H1 (cell line): ENCODE data around the gene CLTCL1. TPM values are rescaled to one million over a fixed set of nuclear protein-coding genes. Genes with fewer than 3 reads are reported as not detected.

ENCODE experiments used
- CTCF ChIA-PET: fragments of 300-600 bp; sonication (Branson Sonifier 250); formaldehyde crosslinking; loops from one replicate; lab custom pipeline; 2021; ENCODE audit not compliant: partially characterized antibody; lab: Charles Lee
- POLR2A ChIA-PET: fragments of 300-600 bp; sonication (Branson Sonifier 250); formaldehyde crosslinking; loops from one replicate; lab custom pipeline; 2021; ENCODE audit warnings: inconsistent platforms; ENCODE audit not compliant: partially characterized antibody; lab: Charles Lee
- DNase-seq, 2 experiments: peaks; one replicate each; pipeline versions ENCODE4 v3.0.0 to v3.0.0-alpha.2; 2010 to 2022; ENCODE audit warnings: low spot score in 2 of 2, low read depth in 1 of 2, mixed read lengths in 1 of 2
- FAIRE-seq: peaks from 2 replicates; lab custom pipeline; 2011; peaks lifted over from hg19 to GRCh38; lab: Jason Lieb, UNC
- H2AFZ ChIP-seq: 2 replicates; pipeline ENCODE4 v1.8.1; 2012; ENCODE audit warnings: low read length, inconsistent platforms
- H2AK5ac ChIP-seq: 2 replicates; pipeline ENCODE4 v1.6.1; 2013; ENCODE audit warnings: low read depth, low read length
- H2BK120ac ChIP-seq: replicated peaks from 2 replicates; pipeline ENCODE3; 2013; ENCODE audit warnings: low read depth, low read length, inconsistent platforms
- H2BK12ac ChIP-seq: 2 replicates; pipeline ENCODE4 v1.6.1; 2013; ENCODE audit warnings: low read depth, low read length
- H2BK15ac ChIP-seq: 2 replicates; pipeline ENCODE4 v1.6.1; 2013; ENCODE audit warnings: low read length
- H2BK20ac ChIP-seq: 2 replicates; pipeline ENCODE4 v1.6.1; 2013; ENCODE audit warnings: low read length
- H2BK5ac ChIP-seq: 2 replicates; pipeline ENCODE4 v1.6.1; 2013; ENCODE audit warnings: low read depth, low read length
- H3K14ac ChIP-seq: 2 replicates; pipeline ENCODE4 v1.6.1; 2013; ENCODE audit warnings: inconsistent platforms; ENCODE audit not compliant: insufficient read length
- H3K18ac ChIP-seq: 2 replicates; pipeline ENCODE4 v1.6.1; 2013; ENCODE audit warnings: low read length; ENCODE audit errors: extremely low read depth
- H3K23ac ChIP-seq: 2 replicates; pipeline ENCODE4 v1.6.1; 2013; ENCODE audit warnings: inconsistent platforms; ENCODE audit not compliant: insufficient read length
- H3K23me2 ChIP-seq: 2 replicates; pipeline ENCODE4 v1.6.1; 2013; ENCODE audit warnings: low read depth, low read length
- H3K27ac ChIP-seq: 2 replicates; pipeline ENCODE4 v1.6.1; 2011; ENCODE audit warnings: low read depth, low read length, inconsistent platforms
- H3K27me3 ChIP-seq, 4 experiments: replicated peaks in 1 of 4; 1 replicate in 1 of 4; 2 replicates in 3 of 4; pipeline versions ENCODE4 v1.6.1 to v1.8.1; 2011 to 2013; ENCODE audit warnings: low read length in 3 of 4, mild to moderate bottlenecking in 3 of 4, inconsistent platforms in 2 of 4, mixed read lengths in 2 of 4, moderate library complexity in 1 of 4; ENCODE audit not compliant: control insufficient read depth in 3 of 4, insufficient read depth in 3 of 4; ENCODE audit errors: extremely low read depth in 1 of 4
- H3K36me3 ChIP-seq, 4 experiments: 2 replicates each; pipeline versions ENCODE4 v1.6.1 to v1.8.1; 2011 to 2013; ENCODE audit warnings: mild to moderate bottlenecking in 4 of 4, low read length in 3 of 4, moderate library complexity in 2 of 4, control low read depth in 1 of 4, inconsistent platforms in 1 of 4; ENCODE audit not compliant: insufficient read depth in 4 of 4, control insufficient read depth in 2 of 4
- H3K4ac ChIP-seq: replicated peaks from 2 replicates; pipeline ENCODE3; 2013; ENCODE audit warnings: low read length, low read depth, mixed read lengths, inconsistent platforms; ENCODE audit not compliant: insufficient read length
- H3K4me1 ChIP-seq, 4 experiments: replicated peaks in 1 of 4; 1 replicate in 1 of 4; 2 replicates in 3 of 4; pipeline versions ENCODE4 v1.6.1 to v1.8.1; 2011 to 2013; ENCODE audit warnings: low read length in 3 of 4, inconsistent platforms in 2 of 4, mixed read lengths in 1 of 4; ENCODE audit not compliant: insufficient read depth in 4 of 4, control insufficient read depth in 3 of 4
- H3K4me2 ChIP-seq, 2 experiments: 2 replicates each; pipeline versions ENCODE4 v1.6.1 to v1.8.1; 2011 to 2013; ENCODE audit warnings: low read depth in 2 of 2, low read length in 2 of 2, control low read depth in 1 of 2, inconsistent platforms in 1 of 2, mild to moderate bottlenecking in 1 of 2; ENCODE audit not compliant: insufficient read depth in 1 of 2
- H3K4me3 ChIP-seq, 4 experiments: fragments of 200-600, 300-600 bp in 1 of 4; sonication (generic), shearing (Covaris generic), sonication (Bioruptor Twin) in 1 of 4; 2 replicates each; pipeline versions ENCODE4 v1.5.1 to v1.8.1; 2011 to 2016; ENCODE audit warnings: low read length in 4 of 4, low read depth in 3 of 4, control low read depth in 2 of 4, inconsistent platforms in 2 of 4, mild to moderate bottlenecking in 2 of 4, mixed read lengths in 1 of 4, moderate library complexity in 1 of 4; ENCODE audit not compliant: insufficient read depth in 2 of 4; ENCODE audit errors: extremely low read depth in 1 of 4
- H3K56ac ChIP-seq: replicated peaks from 2 replicates; pipeline ENCODE3; 2013; ENCODE audit warnings: low read depth, mild to moderate bottlenecking, mixed read lengths, low read length, inconsistent platforms; ENCODE audit not compliant: insufficient read length
- H3K79me1 ChIP-seq: 2 replicates; pipeline ENCODE4 v1.6.1; 2013; ENCODE audit warnings: low read depth, low read length, control low read depth
- H3K79me2 ChIP-seq, 2 experiments: 2 replicates each; pipeline versions ENCODE4 v1.6.1 to v1.8.1; 2012 to 2013; ENCODE audit warnings: low read length in 2 of 2, mild to moderate bottlenecking in 2 of 2, inconsistent platforms in 1 of 2; ENCODE audit not compliant: insufficient read depth in 2 of 2, control insufficient read depth in 1 of 2
- H3K9ac ChIP-seq, 4 experiments: replicated peaks in 1 of 4; 1 replicate in 1 of 4; 2 replicates in 3 of 4; pipeline versions ENCODE4 v1.6.1 to v1.8.1; 2011 to 2013; ENCODE audit warnings: low read depth in 3 of 4, low read length in 3 of 4, control low read depth in 2 of 4, mild to moderate bottlenecking in 2 of 4, moderate library complexity in 2 of 4, inconsistent platforms in 1 of 4; ENCODE audit errors: extremely low read depth in 1 of 4
- H3K9me3 ChIP-seq, 2 experiments: 2 replicates each; pipeline versions ENCODE4 v1.6.1 to v1.8.1; 2012 to 2013; ENCODE audit warnings: mild to moderate bottlenecking in 2 of 2, moderate library complexity in 2 of 2, control low read depth in 1 of 2, inconsistent platforms in 1 of 2, low read depth in 1 of 2, low read length in 1 of 2, mixed read lengths in 1 of 2; ENCODE audit not compliant: insufficient read depth in 2 of 2
- H4K20me1 ChIP-seq, 2 experiments: replicated peaks in 1 of 2; 2 replicates each; pipeline versions ENCODE3 to v1.8.1; 2011 to 2013; ENCODE audit warnings: inconsistent platforms in 2 of 2, low read length in 2 of 2, mild to moderate bottlenecking in 1 of 2; ENCODE audit not compliant: insufficient read depth in 2 of 2, control insufficient read depth in 1 of 2
- H4K5ac ChIP-seq: 2 replicates; pipeline ENCODE4 v1.6.1; 2013; ENCODE audit warnings: low read length, low read depth, mixed read lengths, inconsistent platforms; ENCODE audit not compliant: insufficient read length
- H4K8ac ChIP-seq: 2 replicates; pipeline ENCODE4 v1.8.0; 2013; ENCODE audit warnings: mild to moderate bottlenecking, moderate library complexity, low read length, inconsistent platforms; ENCODE audit not compliant: insufficient read depth; ENCODE audit errors: extremely low read depth
- H4K91ac ChIP-seq: replicated peaks from 2 replicates; pipeline ENCODE3; 2013; ENCODE audit warnings: low read length, mixed read lengths, inconsistent platforms; ENCODE audit not compliant: insufficient read length
- BACH1 ChIP-seq: IDR thresholded peaks from 2 replicates; pipeline ENCODE4 v1.6.1; 2012; ENCODE audit warnings: low read length, improper control_type of control experiment
- CHD1 ChIP-seq: IDR thresholded peaks from 2 replicates; pipeline ENCODE4 v1.6.1; 2012; ENCODE audit warnings: low read depth, low read length, improper control_type of control experiment
- CTBP2 ChIP-seq: IDR thresholded peaks from 2 replicates; pipeline ENCODE4 v1.7.0; 2011; ENCODE audit warnings: borderline replicate concordance, mild to moderate bottlenecking, moderate library complexity, mixed read lengths, low read length; ENCODE audit not compliant: insufficient read depth, insufficient read length
- E2F6 ChIP-seq: IDR thresholded peaks from 2 replicates; pipeline ENCODE4 v1.6.1; 2012; ENCODE audit warnings: inconsistent platforms
- KDM1A ChIP-seq: fragments of 200-600, 300-600 bp; sonication (generic); IDR thresholded peaks from 2 replicates; pipeline ENCODE4 v1.7.1; 2016; ENCODE audit warnings: mild to moderate bottlenecking, low read length, borderline replicate concordance
- POLR2A ChIP-seq, 2 experiments: IDR thresholded peaks; 1 replicate in 1 of 2; 2 replicates in 1 of 2; pipeline ENCODE4 v1.6.1; 2011; ENCODE audit warnings: low read depth in 2 of 2, low read length in 2 of 2, mild to moderate bottlenecking in 2 of 2; ENCODE audit errors: control extremely low read depth in 1 of 2
- POLR2AphosphoS5 ChIP-seq: IDR thresholded peaks from 2 replicates; pipeline ENCODE4 v1.6.1; 2011; ENCODE audit warnings: low read depth, low read length
- RFX5 ChIP-seq: IDR thresholded peaks from 2 replicates; pipeline ENCODE4 v1.6.1; 2011; ENCODE audit warnings: low read depth, low read length, improper control_type of control experiment, borderline replicate concordance
- SAP30 ChIP-seq: fragments of 300-600 bp; sonication (generic); IDR thresholded peaks from 2 replicates; pipeline ENCODE4 v1.7.1; 2012; ENCODE audit warnings: low read length, moderate library complexity, mild to moderate bottlenecking, inconsistent platforms; ENCODE audit not compliant: insufficient read depth, insufficient replicate concordance
- SIX5 ChIP-seq: IDR thresholded peaks from 2 replicates; pipeline ENCODE4 v1.6.1; 2011; ENCODE audit warnings: mild to moderate bottlenecking, low read depth, low read length
- SUZ12 ChIP-seq: fragments of 200-600 bp; sonication (generic); IDR thresholded peaks from 2 replicates; pipeline ENCODE4 v1.6.1; 2012; ENCODE audit warnings: mild to moderate bottlenecking, inconsistent platforms, low read length, moderate library complexity, mixed read lengths
- YY1 ChIP-seq: IDR thresholded peaks from 2 replicates; pipeline ENCODE4 v1.6.1; 2011; ENCODE audit warnings: low read depth, mild to moderate bottlenecking, low read length
- ZNF274 ChIP-seq: IDR thresholded peaks from 2 replicates; pipeline ENCODE4 v1.7.0; 2012; ENCODE audit warnings: low read length, borderline replicate concordance; ENCODE audit errors: extremely low read depth
- WGBS, 2 experiments: shearing (Covaris generic) in 1 of 2; methylation state at CpG; one replicate each; pipeline versions ENCODE4 v1.1.6 to v1.1.7; 2013 to 2015; ENCODE audit warnings: low lambda C conversion rate in 2 of 2, mixed read lengths in 2 of 2, inconsistent platforms in 1 of 2, low coverage in 1 of 2, missing lambda C conversion rate in 1 of 2; ENCODE audit not compliant: insufficient replicate concordance in 2 of 2, insufficient coverage in 1 of 2, insufficient read length in 1 of 2; ENCODE audit errors: extremely low coverage in 1 of 2, missing lambda C conversion rate in 1 of 2; 5-methylcytosine and 5-hydroxymethylcytosine counted together
- polyA plus RNA-seq, 7 experiments: library from polyadenylated mRNA; depleted of rRNA in 3 of 7; stranded (reverse) in 5 of 7; unstranded in 2 of 7; fragments of >200 nt in 5 of 7; fragments of 200-250 nt in 2 of 7; gene quantifications; 1 replicate in 5 of 7; 2 replicates in 1 of 7; 4 replicates in 1 of 7; pipeline versions ENCODE4 v1.2.1 to v1.2.3, GENCODE V29; 2011 to 2013; ENCODE audit warnings: missing spikeins in 2 of 7, mixed read lengths in 2 of 7
- total RNA-seq: library from RNA; stranded (reverse); fragmentation: NEBNext Ultra II Directional; extraction: Animal tissue kit (Norgen Biotek cat#: 25700); gene quantifications from 2 replicates; pipeline ENCODE4 v1.2.1, GENCODE V29; 2021

Gene CLTCL1
- total and polyA plus RNA-seq, 2 of the 8 experiments (the other 6 are each of a cell fraction or from before 2014, with no cell fraction given), result 12.4 to 17.0 TPM

- Histone ChIP-seq H3K4me3 (no peak overlapping the region), H2BK15ac (no peak overlapping the region), H3K23me2 (no peaks in the 10 kb centered on the region), H3K27ac (no peak overlapping the region), H4K8ac (no peak overlapping the region), H3K23ac (no peak overlapping the region), H3K4ac (no peak overlapping the region), H2BK120ac (no peak overlapping the region), H3K14ac (no peak overlapping the region), H3K56ac (no peak overlapping the region), H3K27me3 (no peaks in the 10 kb centered on the region), H2BK12ac (no peak overlapping the region), H2AK5ac (no peak overlapping the region), H3K4me2 (no peak overlapping the region), H3K36me3 (peaks cover 0 to 4% (median under 1%) of the 10 kb centered on the region in 4 experiments; a peak in 3 of 8 replicates), H3K9me3 (peaks cover 0 to 2% of the 10 kb centered on the region in 2 experiments; a peak in 1 of 4 replicates), H3K79me1 (no peaks in the 10 kb centered on the region; the same call in 1 of the 2 replicates), H4K20me1 (peaks cover 0 to 1% of the 10 kb centered on the region in 2 experiments), H3K9ac (no peak overlapping the region), H3K4me1 (no peaks in the 10 kb centered on the region), H2AFZ (no peak overlapping the region), H2BK5ac (no peak overlapping the region), H2BK20ac (no peak overlapping the region), H3K18ac (no peak overlapping the region), H4K91ac (no peak overlapping the region), H4K5ac (no peak overlapping the region), H3K79me2 (peaks cover 0 to 2% of the 10 kb centered on the region in 2 experiments; a peak in 2 of 4 replicates)
- POLR2A ChIA-PET, result no interaction called here
- DNase-seq, result peak in 1 of 2 experiments; percentile 20
- CTCF ChIA-PET, result interaction anchor here (0.6 to 1.2 kb wide), 2 partner anchors 13 to 45 kb away, joined by 3 to 4 read pairs; no protein-coding TSS in a partner anchor
- WGBS, 2 experiments, result 88% methylated on average over 10 of the region's 10 CpGs; no CpG with 5 or more reads in 1 of the 2 experiments
- no peak for FAIRE-seq
- TF ChIP-seq RFX5 (no peak), SIX5 (no peak), CHD1 (no peak), E2F6 (no peak), YY1 (no peak), ZNF274 (no peak), BACH1 (no peak), KDM1A (no peak), CTBP2 (no peak), POLR2A (IDR thresholded peaks at IDR 0.05; ENCODE audit: control extremely low read depth in 1 of 2, low read depth in 2 of 2, low read length in 2 of 2) (no peak), POLR2AphosphoS5 (no peak), SUZ12 (no peak), SAP30 (no peak)
These were observed 19.5 kb downstream of the CLTCL1 start for GRCh38 chr22:19271856-19272535.
